B cell (primary cell): Measurements from ENCODE around the gene GMPR2. TPM values are rescaled to one million over a fixed set of nuclear protein-coding genes. Genes with fewer than 3 reads are reported as not detected.

Source experiments
- ATAC-seq: fragments of 200-7000 bp; cut with Tn5 transposase; one replicate; pipeline ENCODE4 v1.10.0; 2021; ENCODE audit warnings: low read depth, mild to moderate bottlenecking, moderate number of reproducible peaks, moderate library complexity
- CTCF ChIA-PET: fragments of 350-600 bp; sonication (Branson Sonifier 250); formaldehyde crosslinking; loops from one replicate; lab custom pipeline; 2021; ENCODE audit warnings: antibody characterized with exemption, inconsistent platforms; lab: Charles Lee
- POLR2A ChIA-PET: fragments of 350-600 bp; sonication (Branson Sonifier 250); formaldehyde crosslinking; loops from one replicate; lab custom pipeline; 2021; ENCODE audit warnings: antibody characterized with exemption; lab: Charles Lee
- DNase-seq: peaks from one replicate; pipeline ENCODE4 v3.0.0; 2013
- H2AFZ ChIP-seq: 2 replicates; pipeline ENCODE4 v1.6.1; 2012; ENCODE audit warnings: mild to moderate bottlenecking, low read depth, low read length; ENCODE audit not compliant: insufficient read depth, poor library complexity, severe bottlenecking
- H3K27ac ChIP-seq, 2 donors: 1 replicate in 1 of 2; 2 replicates in 1 of 2; pipeline ENCODE4 v1.5.1; 2012 to 2013; ENCODE audit warnings: low read length in 2 of 2, mild to moderate bottlenecking in 2 of 2, moderate library complexity in 1 of 2
- H3K27me3 ChIP-seq, 4 experiments: fragments of 200-600 bp in 1 of 4; sonication (generic) in 1 of 4; replicated peaks in 1 of 4; 1 replicate in 2 of 4; 2 replicates in 2 of 4; pipeline versions ENCODE4 v1.6.1 to v1.7.0; 2013 to 2016; ENCODE audit warnings: low read length in 3 of 4, mild to moderate bottlenecking in 2 of 4, mixed read lengths in 1 of 4, moderate library complexity in 1 of 4; ENCODE audit not compliant: insufficient read depth in 4 of 4, control insufficient read depth in 3 of 4; ENCODE audit errors: control extremely low read depth in 1 of 4
- H3K36me3 ChIP-seq, 2 experiments: replicated peaks in 1 of 2; 1 replicate in 1 of 2; 2 replicates in 1 of 2; pipeline versions ENCODE4 v1.6.1 to v1.7.1; 2013; ENCODE audit warnings: low read length in 1 of 2; ENCODE audit not compliant: insufficient read depth in 2 of 2, control insufficient read depth in 1 of 2; ENCODE audit errors: control extremely low read depth in 1 of 2, extremely low read depth in 1 of 2
- H3K4me1 ChIP-seq, 2 donors: fragments of 200-600 bp in 1 of 2; sonication (generic) in 1 of 2; 1 replicate in 1 of 2; 2 replicates in 1 of 2; pipeline versions ENCODE4 v1.5.1 to v1.6.1; 2013 to 2017; ENCODE audit warnings: low read length in 2 of 2; ENCODE audit not compliant: control insufficient read depth in 2 of 2, insufficient read depth in 2 of 2
- H3K4me2 ChIP-seq: replicated peaks from 2 replicates; pipeline ENCODE3; 2012; ENCODE audit warnings: mild to moderate bottlenecking, low read depth, low read length; ENCODE audit not compliant: poor library complexity, severe bottlenecking
- H3K4me3 ChIP-seq, 5 experiments: fragments of 200-600 bp in 1 of 5; sonication (generic) in 1 of 5; 1 replicate in 3 of 5; 2 replicates in 2 of 5; pipeline versions ENCODE4 v1.5.1 to v1.7.0; 2011 to 2016; ENCODE audit warnings: low read length in 4 of 5, mild to moderate bottlenecking in 4 of 5, low read depth in 2 of 5, control low read depth in 1 of 5, moderate library complexity in 1 of 5; ENCODE audit not compliant: insufficient read depth in 1 of 5; ENCODE audit errors: control extremely low read depth in 1 of 5, extremely low read depth in 1 of 5
- H3K79me2 ChIP-seq: fragments of 200-600 bp; sonication (generic); one replicate; pipeline ENCODE4 v1.6.0; 2016; ENCODE audit warnings: low read length; ENCODE audit not compliant: control insufficient read depth, insufficient read depth
- H3K9ac ChIP-seq: fragments of 200-600 bp; sonication (generic); 2 replicates; pipeline ENCODE4 v1.6.1; 2017; ENCODE audit warnings: mild to moderate bottlenecking, low read length, moderate library complexity
- H3K9me3 ChIP-seq, 3 donors: one replicate each; pipeline versions ENCODE4 v1.6.1 to v1.7.1; 2013; ENCODE audit warnings: low read length in 2 of 3; ENCODE audit not compliant: control insufficient read depth in 2 of 3, insufficient read depth in 1 of 3; ENCODE audit errors: control extremely low read depth in 1 of 3
- H4K20me1 ChIP-seq: 2 replicates; pipeline ENCODE4 v1.6.0; 2012; ENCODE audit warnings: mild to moderate bottlenecking, low read length; ENCODE audit not compliant: insufficient read depth, control insufficient read depth, poor library complexity, severe bottlenecking
- H3K27ac Mint-ChIP-seq: one replicate; pipeline ENCODE4 v1.8.0; 2021; ENCODE audit warnings: mixed read lengths
- H3K27me3 Mint-ChIP-seq: one replicate; pipeline ENCODE4 v1.8.0; 2021; ENCODE audit warnings: mixed read lengths
- H3K4me1 Mint-ChIP-seq: one replicate; pipeline ENCODE4 v1.8.0; 2021; ENCODE audit warnings: mixed read lengths
- H3K4me3 Mint-ChIP-seq: one replicate; pipeline ENCODE4 v1.8.0; 2021; ENCODE audit warnings: mixed read lengths
- H3K9me3 Mint-ChIP-seq: one replicate; pipeline ENCODE4 v1.8.0; 2022; ENCODE audit warnings: mixed read lengths; ENCODE audit not compliant: insufficient read depth
- EZH2 ChIP-seq: IDR thresholded peaks from 2 replicates; pipeline ENCODE4 v1.6.1; 2012; ENCODE audit warnings: borderline replicate concordance, low read depth, mild to moderate bottlenecking, moderate library complexity, low read length; ENCODE audit not compliant: insufficient read depth, poor library complexity, severe bottlenecking
- WGBS: methylation state at CpG from one replicate; pipeline ENCODE4 v1.1.5; 2013; ENCODE audit warnings: missing lambda C conversion rate; ENCODE audit not compliant: insufficient coverage; 5-methylcytosine and 5-hydroxymethylcytosine counted together
- intact Hi-C: fragments of 100-400 bp; cut with micrococcal nuclease; formaldehyde crosslinking; loops from one replicate; pipeline ENCODE4 v1.10.0; 2022
- polyA plus RNA-seq: library from polyadenylated mRNA; depleted of rRNA; stranded (reverse); fragments of >200 nt; gene quantifications from 2 replicates; pipeline ENCODE4 v1.2.3, GENCODE V29; 2012
- total RNA-seq, 2 donors: library from RNA; stranded (reverse); fragments of 120-200 nt in 1 of 2; gene quantifications; 1 replicate in 1 of 2; 2 replicates in 1 of 2; pipeline versions ENCODE4 v1.2.3 to v1.2.4, GENCODE V29; 2013 to 2022
- TF ChIP-seq, protein P1 (sequence below): fragments of 200-600 bp; IDR thresholded peaks from one replicate; pipeline ENCODE4 v1.8.0; 2022; ENCODE audit warnings: antibody characterized with exemption, mild to moderate bottlenecking

Gene GMPR2
- total and polyA plus RNA-seq, 2 donors (not counting 1 experiment from before 2014, with no cell fraction given): 39.7 to 58.7 TPM

DNA sequence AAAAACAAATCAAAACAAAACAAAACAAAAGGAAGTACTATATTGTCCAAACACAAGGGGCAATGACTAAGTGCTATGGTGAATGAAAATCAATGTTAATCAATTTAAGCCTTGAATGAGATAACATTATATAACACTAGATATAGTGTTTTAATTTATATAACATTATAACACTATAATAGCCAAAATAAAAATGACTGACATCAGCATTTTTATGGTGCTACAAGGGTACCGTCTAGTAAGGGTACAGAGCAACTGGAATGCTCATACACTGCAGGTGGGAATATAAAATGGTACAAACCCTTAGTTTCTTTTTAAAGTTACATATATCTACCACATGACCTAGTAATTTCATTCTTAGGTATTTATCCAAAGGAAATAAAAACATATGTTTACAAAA lies 6.3 kb upstream of the GMPR2 start:
- intact Hi-C loops: no loop called here
- Histone ChIP-seq H4K20me1 (peaks cover 27% of the 10 kb centered on the region), H3K4me2 (no peak overlapping the region), H3K4me3 (no peak overlapping the region), H3K36me3 (peaks cover 0 to 8% of the 10 kb centered on the region in 2 experiments), H3K9ac (no peak overlapping the region), H3K4me1 (peaks cover 7% of the 10 kb centered on the region in 2 donors), H3K79me2 (peaks cover 87% of the 10 kb centered on the region), H3K9me3 (no peaks in the 10 kb centered on the region), H3K27me3 (no peaks in the 10 kb centered on the region), H2AFZ (no peak overlapping the region), H3K27ac (no peak overlapping the region)
- H3K27me3 Mint-ChIP-seq: no peaks in the 10 kb centered on the region
- ChIA-PET POLR2A (no interaction called here), CTCF (no interaction called here)
- H3K4me1 Mint-ChIP-seq: peaks cover 27% of the 10 kb centered on the region
- TF ChIP-seq, protein P1, sequence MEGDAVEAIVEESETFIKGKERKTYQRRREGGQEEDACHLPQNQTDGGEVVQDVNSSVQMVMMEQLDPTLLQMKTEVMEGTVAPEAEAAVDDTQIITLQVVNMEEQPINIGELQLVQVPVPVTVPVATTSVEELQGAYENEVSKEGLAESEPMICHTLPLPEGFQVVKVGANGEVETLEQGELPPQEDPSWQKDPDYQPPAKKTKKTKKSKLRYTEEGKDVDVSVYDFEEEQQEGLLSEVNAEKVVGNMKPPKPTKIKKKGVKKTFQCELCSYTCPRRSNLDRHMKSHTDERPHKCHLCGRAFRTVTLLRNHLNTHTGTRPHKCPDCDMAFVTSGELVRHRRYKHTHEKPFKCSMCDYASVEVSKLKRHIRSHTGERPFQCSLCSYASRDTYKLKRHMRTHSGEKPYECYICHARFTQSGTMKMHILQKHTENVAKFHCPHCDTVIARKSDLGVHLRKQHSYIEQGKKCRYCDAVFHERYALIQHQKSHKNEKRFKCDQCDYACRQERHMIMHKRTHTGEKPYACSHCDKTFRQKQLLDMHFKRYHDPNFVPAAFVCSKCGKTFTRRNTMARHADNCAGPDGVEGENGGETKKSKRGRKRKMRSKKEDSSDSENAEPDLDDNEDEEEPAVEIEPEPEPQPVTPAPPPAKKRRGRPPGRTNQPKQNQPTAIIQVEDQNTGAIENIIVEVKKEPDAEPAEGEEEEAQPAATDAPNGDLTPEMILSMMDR: no peak
- TF ChIP-seq EZH2: no peak
- WGBS: no CpG with 5 or more reads among the region's 1 CpG
- no peak overlapping the region for H3K4me3 Mint-ChIP-seq
- H3K9me3 Mint-ChIP-seq: no peaks in the 10 kb centered on the region
- no peak overlapping the region for H3K27ac Mint-ChIP-seq
- DNase-seq (no peak), ATAC-seq (no peak)

DNA sequence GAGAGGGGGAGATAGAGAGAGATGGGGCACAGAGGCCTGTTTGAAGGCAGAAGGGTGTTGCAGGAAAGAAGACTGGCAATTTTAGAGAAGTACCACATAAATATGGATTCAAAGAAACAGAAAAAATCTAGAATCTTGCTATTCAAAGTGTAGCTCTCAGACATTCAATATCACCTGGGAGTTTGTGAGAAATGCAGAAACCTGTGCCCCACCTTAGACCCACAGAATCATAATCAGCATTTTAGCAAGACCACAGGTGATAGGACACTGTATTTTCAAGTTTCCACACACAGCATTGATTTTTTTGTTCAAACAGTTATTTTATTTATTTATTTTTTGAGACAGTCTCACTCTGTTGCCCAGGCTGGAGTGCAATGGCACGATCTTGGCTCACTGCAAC lies 3.8 kb upstream of the GMPR2 start:
- POLR2A ChIA-PET: interaction anchor here (0.6 to 1.1 kb wide), 2 partner anchors 14 to 70 kb away, joined by 3 to 8 read pairs; partner anchors contain the start of gene TINF2
- Mint-ChIP-seq H3K9me3 (no peaks in the 10 kb centered on the region), H3K4me3 (no peak overlapping the region), H3K4me1 (peaks cover 49% of the 10 kb centered on the region), H3K27me3 (no peaks in the 10 kb centered on the region), H3K27ac (no peak overlapping the region)
- no peak for ATAC-seq
- TF ChIP-seq, protein P1: no peak
- TF ChIP-seq EZH2: no peak
- Histone ChIP-seq H3K4me2 (no peak overlapping the region), H3K36me3 (peaks cover 0 to 8% of the 10 kb centered on the region in 2 experiments), H3K9ac (no peak overlapping the region), H3K9me3 (no peaks in the 10 kb centered on the region), H4K20me1 (peaks cover 22% of the 10 kb centered on the region), H3K4me3 (no peak overlapping the region), H3K27ac (no peak overlapping the region), H3K27me3 (no peaks in the 10 kb centered on the region), H2AFZ (no peak overlapping the region), H3K4me1 (peaks cover 18 to 22% of the 10 kb centered on the region in 2 donors), H3K79me2 (peaks cover 91% of the 10 kb centered on the region)
- CTCF ChIA-PET: interaction anchor here (0.8 to 2.2 kb wide), 4 partner anchors 13 to 77 kb away, joined by 3 to 8 read pairs (median 5); partner anchors contain the start of genes MDP1, RABGGTA and TINF2
- intact Hi-C loops: no loop called here
- WGBS: no CpG with 5 or more reads among the region's 1 CpG
- DNase-seq: no peak
